IPS DF 4.7 (cell line): Measurements from ENCODE around the gene CARD8.

ENCODE experiments used
- DNase-seq: peaks from one replicate; pipeline ENCODE4 v3.0.0-alpha.2; 2013; ENCODE audit warnings: low spot score; ENCODE audit errors: extremely low read depth

CARD8 gene

GRCh38 chr19:48210005-48210404 is 45.7 kb downstream of the CARD8 start:
- no peak for DNase-seq

- DNase-seq = no peak
Observed at GRCh38 chr19:48206397-48207093, 49.2 kb downstream of the CARD8 start.

- DNase-seq = peak; percentile 92
Observed at GRCh38 chr19:48203794-48204628, 51.7 kb downstream of the CARD8 start.

GRCh38 chr19:48203222-48203793 is 52.4 kb downstream of the CARD8 start:
- DNase-seq = no peak

- no peak for DNase-seq
Observed at GRCh38 chr19:48196933-48197665, 58.6 kb downstream of the CARD8 start.

- DNase-seq = no peak
Observed at GRCh38 chr19:48196321-48196763, 59.4 kb downstream of the CARD8 start.

- DNase-seq = no peak
Observed at GRCh38 chr19:48194844-48195830, 60.6 kb downstream of the CARD8 start.

GRCh38 chr19:48194041-48194843 is 61.5 kb downstream of the CARD8 start:
- DNase-seq = no peak

- DNase-seq = no peak
Observed at GRCh38 chr19:48192750-48193149, 63.0 kb downstream of the CARD8 start.

- no peak for DNase-seq
Observed at GRCh38 chr19:48190885-48191284, 64.8 kb downstream of the CARD8 start.

GRCh38 chr19:48190288-48190884 is 65.3 kb downstream of the CARD8 start:
- DNase-seq = peak; percentile 98

- DNase-seq = no peak
Observed at GRCh38 chr19:48186541-48186991, 69.1 kb downstream of the CARD8 start.

- DNase-seq = no peak
Observed at GRCh38 chr19:48186015-48186414, 69.7 kb downstream of the CARD8 start.

- DNase-seq = no peak
Observed at GRCh38 chr19:48183356-48183755, 72.4 kb downstream of the CARD8 start.

- no peak for DNase-seq
Observed at GRCh38 chr19:48182434-48182833, 73.3 kb downstream of the CARD8 start.

- no peak for DNase-seq
Observed at GRCh38 chr19:48181505-48181904, 74.2 kb downstream of the CARD8 start.

- no peak for DNase-seq
Observed at GRCh38 chr19:48176226-48176625, 79.5 kb downstream of the CARD8 start.

GRCh38 chr19:48175578-48175977 is 80.1 kb downstream of the CARD8 start:
- no peak for DNase-seq

- no peak for DNase-seq
Observed at GRCh38 chr19:48174445-48175030, 81.2 kb downstream of the CARD8 start.
